SHP77 treated with DMSO at 0.1 percent for 48 hours (cell line): Measurements from ENCODE around the gene HEPACAM2.

ENCODE experiments used
- DNase-seq: peaks from one replicate; lab custom pipeline; 2025; lab: John Stamatoyannopoulos, UW

Gene HEPACAM2

GRCh38 chr7:93147363-93147762 lies 78.9 kb downstream of the HEPACAM2 start:
- DNase-seq = no peak

DNA sequence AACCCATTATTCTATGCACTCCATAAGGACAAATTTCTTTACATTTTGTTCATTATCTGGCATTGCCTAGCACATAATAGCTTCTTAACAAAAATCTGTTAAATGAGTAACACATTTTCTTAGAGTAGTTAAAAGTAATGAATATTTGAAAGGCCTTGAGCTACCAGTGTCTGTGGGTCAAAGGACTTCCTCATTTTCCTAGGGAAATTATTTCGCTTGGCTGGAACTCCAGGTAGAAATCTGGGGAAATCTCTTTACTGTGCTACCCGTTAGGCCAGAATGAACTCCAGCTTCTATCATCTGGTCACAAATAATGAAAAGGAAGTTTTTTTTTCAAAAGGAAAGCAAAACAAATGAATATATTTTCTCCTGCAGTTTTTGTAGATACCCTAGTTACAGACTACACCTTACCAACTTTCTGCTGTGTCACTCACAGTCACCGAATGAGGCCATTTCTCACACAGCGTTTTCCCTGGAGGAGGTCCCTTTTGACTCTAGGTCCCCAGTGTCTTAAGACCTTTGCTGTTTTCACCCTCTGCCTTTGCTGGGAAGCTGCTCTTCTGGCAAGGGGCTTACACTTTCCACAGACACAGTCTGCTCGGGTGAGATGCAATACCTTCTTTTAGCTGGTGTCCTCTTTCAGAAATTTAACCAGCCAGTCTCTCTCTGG lies 79.7 kb downstream of the HEPACAM2 start:
- no peak for DNase-seq

- DNase-seq = no peak
Measured at GRCh38 chr7:93146036-93146435, 80.2 kb downstream of the HEPACAM2 start.

- DNase-seq = no peak
Measured at GRCh38 chr7:93145354-93145753, 80.9 kb downstream of the HEPACAM2 start.

DNA sequence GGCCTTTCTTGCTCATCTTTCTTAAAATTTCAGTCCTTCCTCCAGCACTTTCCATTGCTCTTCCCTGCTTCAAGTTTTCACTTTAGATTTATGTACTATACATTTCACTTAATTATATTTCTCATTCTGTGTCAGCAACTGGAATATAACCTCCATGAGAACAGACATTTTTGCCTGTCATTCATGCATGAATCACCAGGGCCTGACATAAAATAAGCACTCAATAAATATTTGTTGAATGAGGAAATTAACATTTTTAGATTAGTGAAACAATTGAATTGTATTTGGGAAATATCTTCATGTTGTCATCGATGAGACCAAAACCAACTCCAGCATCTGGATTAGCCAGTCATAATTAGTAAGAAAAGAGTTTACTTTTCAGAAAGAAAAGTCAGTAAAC lies 84.1 kb downstream of the HEPACAM2 start:
- no peak for DNase-seq

- no peak for DNase-seq
Measured at GRCh38 chr7:93140582-93141191, 85.6 kb downstream of the HEPACAM2 start.

DNA sequence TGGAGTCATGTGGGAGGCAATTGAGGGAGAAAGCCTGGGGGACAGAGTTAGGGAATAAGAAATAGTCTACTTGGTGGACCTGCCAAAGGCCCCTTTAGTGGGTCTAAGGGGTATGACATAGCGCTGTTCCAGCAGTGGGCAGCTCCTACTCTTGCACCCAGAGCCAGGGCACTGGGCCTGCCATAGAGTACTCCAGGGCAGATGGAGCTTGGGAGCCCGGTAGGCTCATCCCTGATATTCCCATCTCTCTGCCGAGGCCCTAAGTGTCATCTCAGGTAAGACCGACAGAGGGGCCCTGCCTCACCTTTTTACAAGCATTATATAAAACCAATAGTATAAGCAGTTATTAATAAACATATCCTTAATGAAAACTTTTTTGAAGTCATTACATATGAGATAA lies 87.7 kb downstream of the HEPACAM2 start:
- no peak for DNase-seq
